Uterus (tissue), 2 donors: ENCODE measurements around the gene PDE6B.

ENCODE experiments used
- CTCF ChIP-seq, 4 experiments: fragments of 200-600 bp in 2 of 4; fragments of 450-650 bp in 2 of 4; sonication (generic) in 2 of 4; IDR thresholded peaks; one replicate each; pipeline ENCODE4 v1.5.1; 2016 to 2019; ENCODE audit warnings: antibody characterized with exemption in 4 of 4, mild to moderate bottlenecking in 2 of 4, moderate library complexity in 1 of 4
- POLR2A ChIP-seq, 2 donors: fragments of 450-650 bp; IDR thresholded peaks; one replicate each; pipeline ENCODE4 v1.6.1; 2016; ENCODE audit warnings: antibody characterized with exemption in 2 of 2, mild to moderate bottlenecking in 1 of 2, moderate library complexity in 1 of 2

DNA sequence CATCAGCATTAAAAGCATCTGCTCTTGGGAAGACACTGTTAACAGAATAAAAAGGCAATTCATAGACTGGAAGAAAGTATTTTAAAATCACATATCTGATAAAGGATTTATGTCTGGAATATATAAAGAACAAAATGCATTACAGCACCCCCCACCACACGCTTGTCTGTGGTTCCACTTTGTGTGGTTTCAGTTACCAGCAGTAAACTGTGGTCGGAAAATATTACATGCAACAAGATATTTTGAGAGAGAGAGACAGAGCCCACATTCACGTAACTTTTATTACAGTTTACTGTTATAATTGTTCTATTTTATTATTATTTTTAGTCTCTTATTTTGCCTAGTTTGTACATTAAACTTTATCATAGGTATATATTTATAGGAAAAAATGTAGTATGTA lies 21.2 kb upstream of the PDE6B start:
- no peak for TF ChIP-seq CTCF (IDR thresholded peaks at IDR 0.05)
- no peak for TF ChIP-seq POLR2A (IDR thresholded peaks at IDR 0.05)
